Measurements from ENCODE around the gene BMP3. TPM values are rescaled to one million over a fixed set of nuclear protein-coding genes. Genes with fewer than 3 reads are reported as not detected.

Gene BMP3
- total and polyA plus RNA-seq, 10 of the 15 experiments (the other 5 are each of a cell fraction or from before 2014, with no cell fraction given) = 0.37 to 1.4 (median 0.88) TPM

DNA sequence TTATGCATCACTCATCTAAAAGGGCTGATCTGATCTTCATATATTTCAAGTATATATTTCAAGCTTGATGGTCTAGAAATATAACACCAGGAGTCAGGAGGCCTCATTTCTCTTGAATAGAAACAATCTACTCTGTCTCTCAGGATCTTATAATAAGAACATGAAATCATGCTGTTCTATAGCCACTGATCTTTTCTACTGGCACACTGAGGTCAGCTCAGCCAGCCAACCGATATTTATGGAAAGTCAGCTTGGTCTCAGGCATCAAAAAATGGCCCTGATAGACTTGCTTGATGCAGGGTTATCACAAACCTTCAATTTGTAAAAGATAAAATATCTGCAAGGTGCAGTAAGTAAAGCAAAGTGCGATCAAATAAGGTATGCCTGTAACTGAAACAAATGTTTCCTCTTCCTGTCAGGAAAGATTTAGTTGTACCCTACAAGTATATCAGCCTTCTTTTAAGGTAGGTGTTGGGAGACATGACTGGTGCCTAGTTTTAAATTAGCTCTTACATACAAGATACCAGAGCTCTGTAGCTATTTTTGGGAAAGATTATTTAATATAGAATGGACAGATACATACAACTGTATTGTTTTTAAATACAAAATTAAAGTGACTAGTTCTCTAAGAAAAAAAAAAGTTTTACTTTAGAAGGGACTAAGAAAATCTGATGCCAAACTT lies 63.4 kb downstream of the BMP3 start (continued):
- TF ChIP-seq NR2F1 (conservative IDR thresholded peaks at IDR 0.05) (no peak), HDGF (IDR thresholded peaks at IDR 0.05) (no peak), BRCA1 (IDR thresholded peaks at IDR 0.05; ENCODE audit: low read depth, low read length) (no peak)
- TF ChIP-seq, protein P1, sequence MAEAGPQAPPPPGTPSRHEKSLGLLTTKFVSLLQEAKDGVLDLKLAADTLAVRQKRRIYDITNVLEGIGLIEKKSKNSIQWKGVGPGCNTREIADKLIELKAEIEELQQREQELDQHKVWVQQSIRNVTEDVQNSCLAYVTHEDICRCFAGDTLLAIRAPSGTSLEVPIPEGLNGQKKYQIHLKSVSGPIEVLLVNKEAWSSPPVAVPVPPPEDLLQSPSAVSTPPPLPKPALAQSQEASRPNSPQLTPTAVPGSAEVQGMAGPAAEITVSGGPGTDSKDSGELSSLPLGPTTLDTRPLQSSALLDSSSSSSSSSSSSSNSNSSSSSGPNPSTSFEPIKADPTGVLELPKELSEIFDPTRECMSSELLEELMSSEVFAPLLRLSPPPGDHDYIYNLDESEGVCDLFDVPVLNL (IDR thresholded peaks at IDR 0.05; ENCODE audit: low read depth, low read length) = no peak
- TF ChIP-seq, protein P2, sequence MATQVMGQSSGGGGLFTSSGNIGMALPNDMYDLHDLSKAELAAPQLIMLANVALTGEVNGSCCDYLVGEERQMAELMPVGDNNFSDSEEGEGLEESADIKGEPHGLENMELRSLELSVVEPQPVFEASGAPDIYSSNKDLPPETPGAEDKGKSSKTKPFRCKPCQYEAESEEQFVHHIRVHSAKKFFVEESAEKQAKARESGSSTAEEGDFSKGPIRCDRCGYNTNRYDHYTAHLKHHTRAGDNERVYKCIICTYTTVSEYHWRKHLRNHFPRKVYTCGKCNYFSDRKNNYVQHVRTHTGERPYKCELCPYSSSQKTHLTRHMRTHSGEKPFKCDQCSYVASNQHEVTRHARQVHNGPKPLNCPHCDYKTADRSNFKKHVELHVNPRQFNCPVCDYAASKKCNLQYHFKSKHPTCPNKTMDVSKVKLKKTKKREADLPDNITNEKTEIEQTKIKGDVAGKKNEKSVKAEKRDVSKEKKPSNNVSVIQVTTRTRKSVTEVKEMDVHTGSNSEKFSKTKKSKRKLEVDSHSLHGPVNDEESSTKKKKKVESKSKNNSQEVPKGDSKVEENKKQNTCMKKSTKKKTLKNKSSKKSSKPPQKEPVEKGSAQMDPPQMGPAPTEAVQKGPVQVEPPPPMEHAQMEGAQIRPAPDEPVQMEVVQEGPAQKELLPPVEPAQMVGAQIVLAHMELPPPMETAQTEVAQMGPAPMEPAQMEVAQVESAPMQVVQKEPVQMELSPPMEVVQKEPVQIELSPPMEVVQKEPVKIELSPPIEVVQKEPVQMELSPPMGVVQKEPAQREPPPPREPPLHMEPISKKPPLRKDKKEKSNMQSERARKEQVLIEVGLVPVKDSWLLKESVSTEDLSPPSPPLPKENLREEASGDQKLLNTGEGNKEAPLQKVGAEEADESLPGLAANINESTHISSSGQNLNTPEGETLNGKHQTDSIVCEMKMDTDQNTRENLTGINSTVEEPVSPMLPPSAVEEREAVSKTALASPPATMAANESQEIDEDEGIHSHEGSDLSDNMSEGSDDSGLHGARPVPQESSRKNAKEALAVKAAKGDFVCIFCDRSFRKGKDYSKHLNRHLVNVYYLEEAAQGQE (IDR thresholded peaks at IDR 0.05; ENCODE audit: low read depth, low read length) = no peak

- Histone ChIP-seq H3K9me3 (replicated peaks; ENCODE audit: control insufficient read depth, insufficient read depth, low read length) (no peaks in the 10 kb centered on the region), H3K36me3 (ENCODE audit: control insufficient read depth in 2 of 2, insufficient read depth in 2 of 2, low read length in 1 of 2) (no peaks in the 10 kb centered on the region), H3K9ac (ENCODE audit: control insufficient read depth, insufficient read depth, low read length) (no peak overlapping the region), H2AFZ (ENCODE audit: control insufficient read depth, low read depth, low read length) (no peak overlapping the region), H4K20me1 (ENCODE audit: control insufficient read depth, insufficient read depth) (no peaks in the 10 kb centered on the region), H3K4me2 (ENCODE audit: control insufficient read depth, insufficient read depth) (no peak overlapping the region), H3K27me3 (replicated peaks in 1 of 2; ENCODE audit: control insufficient read depth in 2 of 2, insufficient read depth in 2 of 2, low read length in 1 of 2) (no peaks in the 10 kb centered on the region; a peak in 1 of 4 replicates), H3K79me2 (ENCODE audit: control insufficient read depth, insufficient read depth, low read length) (no peaks in the 10 kb centered on the region), H3K4me3 (no peak overlapping the region), H3K4me1 (ENCODE audit: control insufficient read depth, insufficient read depth, low read length) (no peaks in the 10 kb centered on the region), H3K27ac (ENCODE audit: control insufficient read depth, insufficient read depth) (no peak overlapping the region)
- BruUV-seq (replicated peaks) = no TSS peak
- DNase-seq (ENCODE audit: low read depth, low spot score) (no peak), FAIRE-seq (no peak), ATAC-seq (no peak)
- SMC1A ChIA-PET (ENCODE audit: uncharacterized antibody, unreplicated experiment) = interaction anchor here (1.2 kb wide), 1 partner anchor 11 kb away, joined by 4 read pairs; no protein-coding TSS in a partner anchor
- TF ChIP-seq, protein P3, sequence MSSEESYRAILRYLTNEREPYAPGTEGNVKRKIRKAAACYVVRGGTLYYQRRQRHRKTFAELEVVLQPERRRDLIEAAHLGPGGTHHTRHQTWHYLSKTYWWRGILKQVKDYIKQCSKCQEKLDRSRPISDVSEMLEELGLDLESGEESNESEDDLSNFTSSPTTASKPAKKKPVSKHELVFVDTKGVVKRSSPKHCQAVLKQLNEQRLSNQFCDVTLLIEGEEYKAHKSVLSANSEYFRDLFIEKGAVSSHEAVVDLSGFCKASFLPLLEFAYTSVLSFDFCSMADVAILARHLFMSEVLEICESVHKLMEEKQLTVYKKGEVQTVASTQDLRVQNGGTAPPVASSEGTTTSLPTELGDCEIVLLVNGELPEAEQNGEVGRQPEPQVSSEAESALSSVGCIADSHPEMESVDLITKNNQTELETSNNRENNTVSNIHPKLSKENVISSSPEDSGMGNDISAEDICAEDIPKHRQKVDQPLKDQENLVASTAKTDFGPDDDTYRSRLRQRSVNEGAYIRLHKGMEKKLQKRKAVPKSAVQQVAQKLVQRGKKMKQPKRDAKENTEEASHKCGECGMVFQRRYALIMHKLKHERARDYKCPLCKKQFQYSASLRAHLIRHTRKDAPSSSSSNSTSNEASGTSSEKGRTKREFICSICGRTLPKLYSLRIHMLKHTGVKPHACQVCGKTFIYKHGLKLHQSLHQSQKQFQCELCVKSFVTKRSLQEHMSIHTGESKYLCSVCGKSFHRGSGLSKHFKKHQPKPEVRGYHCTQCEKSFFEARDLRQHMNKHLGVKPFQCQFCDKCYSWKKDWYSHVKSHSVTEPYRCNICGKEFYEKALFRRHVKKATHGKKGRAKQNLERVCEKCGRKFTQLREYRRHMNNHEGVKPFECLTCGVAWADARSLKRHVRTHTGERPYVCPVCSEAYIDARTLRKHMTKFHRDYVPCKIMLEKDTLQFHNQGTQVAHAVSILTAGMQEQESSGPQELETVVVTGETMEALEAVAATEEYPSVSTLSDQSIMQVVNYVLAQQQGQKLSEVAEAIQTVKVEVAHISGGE (CRISPR knock-in tag; IDR thresholded peaks at IDR 0.05) = no peak
- TF ChIP-seq SPI1 (IDR thresholded peaks at IDR 0.05; ENCODE audit: borderline replicate concordance, insufficient read depth, low read depth, low read length) (no peak), CREM (IDR thresholded peaks at IDR 0.05; ENCODE audit: low read depth) (no peak), PAX8 (IDR thresholded peaks at IDR 0.05) (no peak)
- in situ Hi-C loops (cut with MboI) (no loop called here), intact Hi-C loops (cut with micrococcal nuclease; ENCODE audit: unreplicated experiment) (no loop called here)
- CTCF ChIA-PET = no interaction called here
- 0% methylated on average over 2 of the region's 2 CpGs for WGBS (ENCODE audit: insufficient coverage, insufficient replicate concordance, low lambda C conversion rate, missing lambda C conversion rate)
- RAD21 ChIA-PET (ENCODE audit: unreplicated experiment) = no interaction called here
- POLR2A ChIA-PET = no interaction called here
These were observed 64.9 kb downstream of the BMP3 start for GRCh38 chr4:81095389-81095788.
